Left ventricle myocardium inferior (tissue), 1 donor: ENCODE measurements around the gene ANKH. TPM values are rescaled to one million over a fixed set of nuclear protein-coding genes. Genes with fewer than 3 reads are reported as not detected.
A peak's percentile ranks its signal among the peaks of the same experiment; 100 is the strongest.

Source experiments
- DNase-seq: peaks from one replicate; pipeline ENCODE4 v3.0.0-alpha.2; 2020
- H3K27ac ChIP-seq: fragments of 200-600 bp; replicated peaks from 2 replicates; pipeline ENCODE4 v1.8.0; 2021
- H3K27me3 ChIP-seq: fragments of 200-600 bp; 2 replicates; pipeline ENCODE4 v1.8.0; 2021; ENCODE audit warnings: low read depth
- H3K36me3 ChIP-seq: fragments of 200-600 bp; 2 replicates; pipeline ENCODE4 v1.8.0; 2021
- H3K4me1 ChIP-seq: fragments of 200-600 bp; 2 replicates; pipeline ENCODE4 v1.8.0; 2021
- H3K4me3 ChIP-seq: fragments of 200-600 bp; 2 replicates; pipeline ENCODE4 v1.8.0; 2021; ENCODE audit warnings: mild to moderate bottlenecking, moderate library complexity
- H3K9me3 ChIP-seq: fragments of 200-600 bp; replicated peaks from 2 replicates; pipeline ENCODE4 v1.8.0; 2021
- intact Hi-C: fragments of 100-400 bp; cut with micrococcal nuclease; formaldehyde crosslinking; loops from one replicate; pipeline ENCODE4 v1.11.0; 2022
- total RNA-seq: library from RNA; stranded (reverse); fragmentation: NEBNext Ultra II Directional; extraction: Animal tissue kit (Norgen Biotek cat#: 25700); gene quantifications from one replicate; pipeline ENCODE4 v1.2.1, GENCODE V29; 2021
- TF ChIP-seq, protein P1 (sequence below): fragments of 200-600 bp; IDR thresholded peaks from 2 replicates; pipeline ENCODE4 v1.8.0; 2021; ENCODE audit warnings: antibody characterized with exemption, mild to moderate bottlenecking, borderline replicate concordance
- donor health status: DM: no; HTN: yes; CAD: no; lungs with severe emphysema.

ANKH gene
- total RNA-seq, 1 donor from 2014 or later = 227 TPM

- Histone ChIP-seq H3K4me1 (peaks cover 58% of the 10 kb centered on the region), H3K4me3 (no peak overlapping the region), H3K36me3 (no peaks in the 10 kb centered on the region), H3K9me3 (no peaks in the 10 kb centered on the region), H3K27me3 (no peaks in the 10 kb centered on the region), H3K27ac (no peak overlapping the region)
- peak; percentile 29 for DNase-seq
- TF ChIP-seq, protein P1, sequence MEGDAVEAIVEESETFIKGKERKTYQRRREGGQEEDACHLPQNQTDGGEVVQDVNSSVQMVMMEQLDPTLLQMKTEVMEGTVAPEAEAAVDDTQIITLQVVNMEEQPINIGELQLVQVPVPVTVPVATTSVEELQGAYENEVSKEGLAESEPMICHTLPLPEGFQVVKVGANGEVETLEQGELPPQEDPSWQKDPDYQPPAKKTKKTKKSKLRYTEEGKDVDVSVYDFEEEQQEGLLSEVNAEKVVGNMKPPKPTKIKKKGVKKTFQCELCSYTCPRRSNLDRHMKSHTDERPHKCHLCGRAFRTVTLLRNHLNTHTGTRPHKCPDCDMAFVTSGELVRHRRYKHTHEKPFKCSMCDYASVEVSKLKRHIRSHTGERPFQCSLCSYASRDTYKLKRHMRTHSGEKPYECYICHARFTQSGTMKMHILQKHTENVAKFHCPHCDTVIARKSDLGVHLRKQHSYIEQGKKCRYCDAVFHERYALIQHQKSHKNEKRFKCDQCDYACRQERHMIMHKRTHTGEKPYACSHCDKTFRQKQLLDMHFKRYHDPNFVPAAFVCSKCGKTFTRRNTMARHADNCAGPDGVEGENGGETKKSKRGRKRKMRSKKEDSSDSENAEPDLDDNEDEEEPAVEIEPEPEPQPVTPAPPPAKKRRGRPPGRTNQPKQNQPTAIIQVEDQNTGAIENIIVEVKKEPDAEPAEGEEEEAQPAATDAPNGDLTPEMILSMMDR = no peak
- intact Hi-C loops = no loop called here
These were observed 54.4 kb downstream of the ANKH start for GRCh38 chr5:14816999-14817761.

DNA sequence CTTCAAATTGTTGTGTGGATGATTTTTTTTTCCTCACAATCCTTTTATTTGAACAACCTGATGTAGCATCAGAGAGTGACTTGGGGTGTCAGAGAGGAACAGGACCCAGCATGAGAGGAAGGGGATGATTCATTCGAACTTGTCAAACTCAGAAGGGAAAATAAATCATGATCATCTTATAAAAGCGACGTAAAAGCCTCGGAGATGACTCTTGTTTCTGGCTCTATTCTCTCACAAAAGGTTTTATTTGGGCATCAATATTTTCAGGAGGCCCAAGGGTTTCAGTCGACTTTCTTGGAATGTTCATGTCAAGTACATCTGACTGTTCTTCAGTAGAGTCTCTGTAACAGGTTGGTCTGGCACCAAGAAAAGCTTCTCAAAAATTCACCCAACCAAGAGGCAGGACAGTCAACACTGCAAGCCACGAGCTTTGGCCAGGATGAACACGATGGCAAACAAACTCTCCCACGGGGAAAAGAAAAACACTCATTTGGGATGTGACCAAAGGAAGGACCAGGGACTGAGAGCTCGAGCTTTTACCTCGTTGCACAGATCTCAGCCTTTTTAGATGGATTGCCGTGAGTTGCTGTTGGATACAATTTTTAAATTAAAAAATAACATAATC is 55.1 kb downstream of the ANKH start:
- Histone ChIP-seq H3K4me3 (no peak overlapping the region), H3K27me3 (no peaks in the 10 kb centered on the region), H3K4me1 (peaks cover 58% of the 10 kb centered on the region), H3K36me3 (no peaks in the 10 kb centered on the region), H3K9me3 (no peaks in the 10 kb centered on the region), H3K27ac (no peak overlapping the region)
- no peak for DNase-seq
- intact Hi-C loops = no loop called here
- TF ChIP-seq, protein P1 = no peak

GRCh38 chr5:14813747-14814146 is 57.8 kb downstream of the ANKH start:
- peaks cover 62% of the 10 kb centered on the region for H3K4me1 ChIP-seq
- TF ChIP-seq, protein P1 = no peak
- intact Hi-C loops = no loop called here
- H3K27me3 ChIP-seq = no peaks in the 10 kb centered on the region
- no peak for DNase-seq
- no peaks in the 10 kb centered on the region for H3K36me3 ChIP-seq
- H3K27ac ChIP-seq = no peak overlapping the region
- no peaks in the 10 kb centered on the region for H3K9me3 ChIP-seq
- H3K4me3 ChIP-seq = no peak overlapping the region

DNA sequence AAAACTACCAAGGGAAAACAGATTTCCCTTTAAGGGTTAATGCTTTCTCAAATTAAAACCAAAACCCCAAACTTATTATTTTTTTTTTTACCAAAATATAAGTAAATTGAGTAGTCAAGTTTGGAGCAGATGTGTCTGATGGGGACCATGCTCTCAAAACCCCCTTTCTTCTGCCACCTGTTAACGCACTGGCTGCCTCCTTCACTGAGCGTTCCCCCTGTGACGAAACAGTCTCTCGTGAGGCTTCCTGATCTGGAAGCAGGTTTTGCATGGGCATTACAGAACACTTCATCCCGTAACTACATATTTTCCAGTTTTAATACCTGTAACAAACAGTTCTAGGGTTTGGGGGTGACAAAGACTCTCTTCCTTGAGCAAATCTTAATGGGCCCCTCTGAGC is 59.4 kb downstream of the ANKH start:
- DNase-seq = no peak
- H3K27ac ChIP-seq = no peak overlapping the region
- no peaks in the 10 kb centered on the region for H3K36me3 ChIP-seq
- TF ChIP-seq, protein P1 = no peak
- H3K4me1 ChIP-seq = peaks cover 61% of the 10 kb centered on the region
- no peaks in the 10 kb centered on the region for H3K9me3 ChIP-seq
- no peak overlapping the region for H3K4me3 ChIP-seq
- no peaks in the 10 kb centered on the region for H3K27me3 ChIP-seq
- intact Hi-C loops = no loop called here

GRCh38 chr5:14810928-14811572 is 60.5 kb downstream of the ANKH start:
- no peaks in the 10 kb centered on the region for H3K27me3 ChIP-seq
- H3K36me3 ChIP-seq = no peaks in the 10 kb centered on the region
- peaks cover 65% of the 10 kb centered on the region for H3K4me1 ChIP-seq
- H3K9me3 ChIP-seq = no peaks in the 10 kb centered on the region
- intact Hi-C loops = no loop called here
- TF ChIP-seq, protein P1 = no peak
- H3K27ac ChIP-seq = peak overlapping the region; percentile 67
- no peak overlapping the region for H3K4me3 ChIP-seq
- DNase-seq = no peak
